Keratinocyte (primary cell): ENCODE results near the gene TNFSF11.
"Not testable (repeated sequence)": the region's sequence is repeated elsewhere in the genome, so short reads cannot be mapped to it uniquely, and the experiment has no call there.

Experiments used
- EZH2 ChIP-seq: IDR thresholded peaks from one replicate; pipeline ENCODE4 v1.6.1; 2012; ENCODE audit warnings: inconsistent platforms, mild to moderate bottlenecking, low read length, moderate library complexity
- TF ChIP-seq, protein P1 (sequence below), 3 experiments: IDR thresholded peaks in 1 of 3; conservative IDR thresholded peaks in 1 of 3; optimal IDR thresholded peaks in 1 of 3; 2 replicates in 2 of 3; 3 replicates in 1 of 3; pipeline versions ENCODE3 to v1.5.1; 2011; ENCODE audit warnings: low read length in 3 of 3, mild to moderate bottlenecking in 3 of 3, moderate library complexity in 2 of 3, control low read depth in 1 of 3, inconsistent platforms in 1 of 3; ENCODE audit not compliant: insufficient read depth in 2 of 3; ENCODE audit errors: extremely low read depth in 1 of 3

DNA sequence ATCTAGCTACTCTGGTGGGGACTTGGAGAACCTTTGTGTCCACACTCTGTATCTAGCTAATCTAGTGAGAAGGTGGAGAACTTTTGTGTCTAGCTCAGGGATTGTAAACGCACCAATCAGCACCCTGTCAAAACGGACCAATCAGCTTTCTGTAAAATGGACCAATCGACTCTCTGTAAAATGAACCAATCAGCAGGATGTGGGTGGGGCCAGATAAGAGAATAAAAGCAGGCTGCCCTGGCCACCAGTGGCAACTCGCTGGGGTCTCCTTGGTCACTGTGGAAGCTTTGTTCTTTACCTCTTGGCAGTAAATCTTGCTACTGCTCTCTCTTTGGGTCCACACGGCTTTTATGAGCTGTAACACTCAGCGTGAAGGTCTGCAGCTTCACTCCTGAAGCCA is 13.6 kb upstream of the TNFSF11 start:
- TF ChIP-seq, protein P1, sequence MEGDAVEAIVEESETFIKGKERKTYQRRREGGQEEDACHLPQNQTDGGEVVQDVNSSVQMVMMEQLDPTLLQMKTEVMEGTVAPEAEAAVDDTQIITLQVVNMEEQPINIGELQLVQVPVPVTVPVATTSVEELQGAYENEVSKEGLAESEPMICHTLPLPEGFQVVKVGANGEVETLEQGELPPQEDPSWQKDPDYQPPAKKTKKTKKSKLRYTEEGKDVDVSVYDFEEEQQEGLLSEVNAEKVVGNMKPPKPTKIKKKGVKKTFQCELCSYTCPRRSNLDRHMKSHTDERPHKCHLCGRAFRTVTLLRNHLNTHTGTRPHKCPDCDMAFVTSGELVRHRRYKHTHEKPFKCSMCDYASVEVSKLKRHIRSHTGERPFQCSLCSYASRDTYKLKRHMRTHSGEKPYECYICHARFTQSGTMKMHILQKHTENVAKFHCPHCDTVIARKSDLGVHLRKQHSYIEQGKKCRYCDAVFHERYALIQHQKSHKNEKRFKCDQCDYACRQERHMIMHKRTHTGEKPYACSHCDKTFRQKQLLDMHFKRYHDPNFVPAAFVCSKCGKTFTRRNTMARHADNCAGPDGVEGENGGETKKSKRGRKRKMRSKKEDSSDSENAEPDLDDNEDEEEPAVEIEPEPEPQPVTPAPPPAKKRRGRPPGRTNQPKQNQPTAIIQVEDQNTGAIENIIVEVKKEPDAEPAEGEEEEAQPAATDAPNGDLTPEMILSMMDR (optimal IDR thresholded peaks at IDR 0.05 in 1 of 3, IDR thresholded peaks at IDR 0.05 in 1 of 3, conservative IDR thresholded peaks at IDR 0.05 in 1 of 3; ENCODE audit: extremely low read depth in 1 of 3, insufficient read depth in 2 of 3, low read length in 3 of 3), result not testable (repeated sequence)
- not testable (repeated sequence) for TF ChIP-seq EZH2
